ENCODE results near the gene NEU4. TPM values are rescaled to one million over a fixed set of nuclear protein-coding genes. Genes with fewer than 3 reads are reported as not detected.

Gene NEU4
- total RNA-seq, 1 donor from 2014 or later: 0.14 TPM

DNA sequence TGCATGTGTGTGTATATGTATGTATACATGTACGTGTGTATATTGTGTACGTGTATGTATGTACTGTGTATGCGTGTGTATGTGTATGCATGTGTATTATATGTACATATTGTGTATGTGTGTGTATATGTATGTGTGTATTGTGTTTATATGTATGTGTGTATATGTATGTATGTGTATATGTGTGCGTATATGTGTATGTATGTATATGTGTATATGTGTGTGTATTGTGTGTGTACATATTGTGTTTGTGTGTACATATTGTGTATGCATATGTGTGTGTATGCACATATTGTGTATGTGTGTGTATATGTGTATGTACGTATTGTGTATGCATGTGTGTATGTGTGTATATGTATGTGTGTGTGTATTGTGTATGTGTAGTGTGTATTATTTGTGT lies 15.6 kb upstream of the NEU4 start:
- no peak for DNase-seq (ENCODE audit: low read depth, low spot score)
- Mint-ChIP-seq H3K9me3 (peaks cover 20% of the 10 kb centered on the region), H3K4me3 (no peak overlapping the region), H3K4me1 (no peaks in the 10 kb centered on the region), H3K36me3 (ENCODE audit: low read depth) (peaks cover 8% of the 10 kb centered on the region), H3K27me3 (ENCODE audit: low read depth) (peaks cover 8% of the 10 kb centered on the region), H3K27ac (ENCODE audit: unreplicated experiment) (no peak overlapping the region)
- TF ChIP-seq, protein P1, sequence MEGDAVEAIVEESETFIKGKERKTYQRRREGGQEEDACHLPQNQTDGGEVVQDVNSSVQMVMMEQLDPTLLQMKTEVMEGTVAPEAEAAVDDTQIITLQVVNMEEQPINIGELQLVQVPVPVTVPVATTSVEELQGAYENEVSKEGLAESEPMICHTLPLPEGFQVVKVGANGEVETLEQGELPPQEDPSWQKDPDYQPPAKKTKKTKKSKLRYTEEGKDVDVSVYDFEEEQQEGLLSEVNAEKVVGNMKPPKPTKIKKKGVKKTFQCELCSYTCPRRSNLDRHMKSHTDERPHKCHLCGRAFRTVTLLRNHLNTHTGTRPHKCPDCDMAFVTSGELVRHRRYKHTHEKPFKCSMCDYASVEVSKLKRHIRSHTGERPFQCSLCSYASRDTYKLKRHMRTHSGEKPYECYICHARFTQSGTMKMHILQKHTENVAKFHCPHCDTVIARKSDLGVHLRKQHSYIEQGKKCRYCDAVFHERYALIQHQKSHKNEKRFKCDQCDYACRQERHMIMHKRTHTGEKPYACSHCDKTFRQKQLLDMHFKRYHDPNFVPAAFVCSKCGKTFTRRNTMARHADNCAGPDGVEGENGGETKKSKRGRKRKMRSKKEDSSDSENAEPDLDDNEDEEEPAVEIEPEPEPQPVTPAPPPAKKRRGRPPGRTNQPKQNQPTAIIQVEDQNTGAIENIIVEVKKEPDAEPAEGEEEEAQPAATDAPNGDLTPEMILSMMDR (conservative IDR thresholded peaks at IDR 0.05): no peak

DNA sequence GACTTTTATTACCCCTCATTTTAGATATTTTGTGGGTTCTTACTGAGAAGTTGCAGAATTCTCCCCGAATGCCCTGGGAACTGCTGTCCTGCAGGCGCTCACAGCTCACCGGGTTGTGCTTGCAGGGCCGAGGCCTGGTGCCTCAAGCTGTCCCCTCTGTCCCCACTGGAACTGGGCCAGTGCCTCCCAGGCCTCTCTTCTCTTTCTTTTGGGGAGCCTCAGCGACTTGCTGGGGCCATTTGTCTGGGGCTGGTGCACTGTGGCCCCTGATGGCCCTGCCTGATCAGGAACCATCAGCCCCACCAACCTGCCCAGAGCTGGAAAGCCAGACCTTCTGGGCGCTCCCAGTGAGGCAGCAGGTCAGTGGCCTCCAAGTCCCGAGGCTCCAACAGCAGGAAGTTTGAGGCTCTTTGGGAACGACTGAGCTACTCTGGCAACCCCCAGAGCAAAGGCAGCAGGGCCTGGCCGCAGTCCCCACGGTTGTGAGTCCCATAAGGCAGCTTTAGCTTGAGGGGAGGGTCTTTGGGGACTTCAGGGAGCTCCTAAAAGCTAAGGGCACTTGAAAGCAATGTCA lies 14.7 kb upstream of the NEU4 start:
- Mint-ChIP-seq H3K36me3 (ENCODE audit: low read depth) (peaks cover 8% of the 10 kb centered on the region), H3K27ac (ENCODE audit: unreplicated experiment) (no peak overlapping the region), H3K4me1 (no peaks in the 10 kb centered on the region), H3K27me3 (ENCODE audit: low read depth) (peaks cover 8% of the 10 kb centered on the region), H3K9me3 (peaks cover 16% of the 10 kb centered on the region), H3K4me3 (no peak overlapping the region)
- DNase-seq (ENCODE audit: low read depth, low spot score): no peak
- TF ChIP-seq, protein P1 (conservative IDR thresholded peaks at IDR 0.05): no peak

DNA sequence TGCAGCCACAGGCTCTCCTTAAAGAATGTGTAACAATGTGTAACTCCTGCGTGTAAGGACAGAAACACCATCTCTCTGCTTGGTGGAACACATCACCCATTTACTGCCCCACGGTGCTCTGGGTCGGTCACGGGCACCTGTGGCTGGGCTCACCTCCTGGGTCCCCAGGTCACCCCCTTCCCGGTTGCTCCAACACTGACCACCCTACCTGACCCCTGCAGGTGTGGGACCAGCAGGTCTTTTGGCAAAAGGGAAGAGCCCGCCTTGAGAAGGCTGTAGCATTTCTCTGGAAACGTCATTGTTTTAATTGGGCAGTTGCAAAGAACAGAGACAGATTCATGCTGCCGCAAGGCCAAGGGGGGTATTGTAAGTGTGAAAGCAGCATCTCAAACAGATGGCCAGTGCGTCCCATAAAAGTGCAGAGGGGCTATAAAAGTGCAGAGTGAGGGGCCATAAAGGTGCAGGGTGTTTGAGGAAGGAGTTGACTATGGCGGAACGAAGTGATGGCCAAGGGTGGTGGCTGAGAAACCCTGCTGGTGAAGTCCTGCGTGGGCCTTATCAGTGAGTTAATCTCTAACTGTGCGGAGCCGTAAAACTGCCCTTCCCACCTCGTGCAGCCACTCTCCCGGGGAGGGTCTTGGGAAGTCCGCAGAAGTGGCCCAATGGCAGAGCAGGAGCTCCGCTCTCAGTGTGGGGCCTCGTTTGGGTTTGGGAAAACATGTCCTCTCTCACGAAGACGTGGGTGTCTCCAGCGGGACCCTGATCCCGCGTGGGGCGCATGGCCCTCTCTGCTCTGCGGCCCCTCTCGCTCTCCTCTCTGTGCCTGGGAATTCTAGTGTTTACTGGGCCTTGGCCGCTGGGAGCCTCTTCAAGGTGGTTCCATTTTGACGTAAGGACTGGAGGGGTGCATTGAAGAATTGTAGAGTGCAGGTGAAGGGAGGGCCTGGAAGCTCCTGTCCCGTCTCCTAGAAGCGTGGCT lies 13.7 kb upstream of the NEU4 start:
- peaks cover 6% of the 10 kb centered on the region for H3K27me3 Mint-ChIP-seq (ENCODE audit: low read depth)
- no peaks in the 10 kb centered on the region for H3K4me1 Mint-ChIP-seq
- no peak for DNase-seq (ENCODE audit: low read depth, low spot score)
- TF ChIP-seq, protein P1 (conservative IDR thresholded peaks at IDR 0.05): no peak
- H3K4me3 Mint-ChIP-seq: no peak overlapping the region
- peaks cover 5% of the 10 kb centered on the region for H3K36me3 Mint-ChIP-seq (ENCODE audit: low read depth)
- H3K9me3 Mint-ChIP-seq: peaks cover 12% of the 10 kb centered on the region
- H3K27ac Mint-ChIP-seq (ENCODE audit: unreplicated experiment): no peak overlapping the region

- Mint-ChIP-seq H3K4me3 (no peak overlapping the region), H3K9me3 (peaks cover 5% of the 10 kb centered on the region), H3K27ac (ENCODE audit: unreplicated experiment) (peak overlapping the region; percentile 35), H3K27me3 (ENCODE audit: low read depth) (no peaks in the 10 kb centered on the region), H3K36me3 (ENCODE audit: low read depth) (peaks cover 4% of the 10 kb centered on the region), H3K4me1 (no peaks in the 10 kb centered on the region)
- TF ChIP-seq, protein P1 (conservative IDR thresholded peaks at IDR 0.05): no peak
- no peak for DNase-seq (ENCODE audit: low read depth, low spot score)
These were observed 12.8 kb upstream of the NEU4 start for GRCh38 chr2:241796209-241796608.

DNA sequence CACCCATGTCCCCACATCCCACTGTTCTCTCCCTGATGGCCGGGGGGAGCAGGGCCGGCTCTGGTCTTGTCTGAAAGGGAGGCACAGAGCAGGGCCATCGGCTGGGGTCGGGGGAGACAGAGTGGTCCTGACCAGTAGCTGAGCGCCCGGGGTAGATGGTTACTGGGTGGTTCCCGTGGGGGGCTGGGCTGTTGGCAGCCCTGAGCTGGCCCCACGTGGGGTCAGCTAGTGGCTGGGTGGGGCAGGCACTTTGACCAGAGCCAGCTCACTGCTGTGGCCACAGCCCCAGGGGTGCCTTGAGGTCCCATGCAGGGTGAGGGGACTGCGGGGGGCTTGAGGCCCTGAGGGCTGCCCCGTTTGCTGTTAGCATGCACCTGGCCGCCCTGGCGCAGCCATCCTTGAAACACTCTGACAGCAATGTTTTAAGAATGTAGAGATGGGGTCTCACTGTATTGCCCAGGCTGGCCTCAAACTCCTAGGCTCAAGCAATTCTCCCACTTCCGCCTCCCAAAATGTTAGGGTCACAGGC lies 12.3 kb upstream of the NEU4 start:
- Mint-ChIP-seq H3K9me3 (peaks cover 5% of the 10 kb centered on the region), H3K27ac (ENCODE audit: unreplicated experiment) (no peak overlapping the region), H3K36me3 (ENCODE audit: low read depth) (peaks cover 4% of the 10 kb centered on the region), H3K4me1 (no peaks in the 10 kb centered on the region), H3K27me3 (ENCODE audit: low read depth) (no peaks in the 10 kb centered on the region), H3K4me3 (no peak overlapping the region)
- DNase-seq (ENCODE audit: low read depth, low spot score): no peak
- TF ChIP-seq, protein P1 (conservative IDR thresholded peaks at IDR 0.05): no peak
